Ascending aorta (tissue), 2 donors: Measurements from ENCODE around the gene MLX. TPM values are rescaled to one million over a fixed set of nuclear protein-coding genes. Genes with fewer than 3 reads are reported as not detected.

Source experiments
- DNase-seq, 2 donors: peaks; one replicate each; pipeline ENCODE4 v3.0.0-alpha.2; 2019; ENCODE audit warnings: low spot score in 2 of 2
- H3K27ac ChIP-seq, 2 donors: fragments of 200-600 bp; sonication (generic); one replicate each; pipeline ENCODE4 v1.5.1; 2016 to 2017; ENCODE audit warnings: mild to moderate bottlenecking in 1 of 2
- H3K27me3 ChIP-seq: fragments of 200-600 bp; sonication (generic); one replicate; pipeline ENCODE4 v1.5.1; 2017
- H3K36me3 ChIP-seq, 2 donors: fragments of 200-600 bp; sonication (generic); one replicate each; pipeline ENCODE4 v1.5.1; 2016
- H3K4me1 ChIP-seq, 2 donors: fragments of 200-600 bp; sonication (generic); one replicate each; pipeline ENCODE4 v1.5.1; 2016 to 2017; ENCODE audit warnings: mild to moderate bottlenecking in 1 of 2
- H3K4me3 ChIP-seq, 2 donors: fragments of 200-600 bp; sonication (generic); one replicate each; pipeline ENCODE4 v1.5.1; 2016 to 2017; ENCODE audit warnings: mild to moderate bottlenecking in 1 of 2
- H3K9me3 ChIP-seq, 2 donors: fragments of 200-600 bp; sonication (generic); one replicate each; pipeline ENCODE4 v1.5.1; 2016
- CTCF ChIP-seq, 3 experiments: fragments of 200-600 bp in 2 of 3; fragments of 450-650 bp in 1 of 3; sonication (generic) in 2 of 3; IDR thresholded peaks; one replicate each; pipeline ENCODE4 v1.5.1; 2016 to 2019; ENCODE audit warnings: antibody characterized with exemption in 3 of 3, mild to moderate bottlenecking in 1 of 3, moderate library complexity in 1 of 3
- intact Hi-C: fragments of 100-400 bp; cut with DNase I; formaldehyde crosslinking; loops from one replicate; pipeline ENCODE4 v1.15.1; 2023
- total RNA-seq: library from RNA; depleted of rRNA; stranded (reverse); fragments of >200 nt; gene quantifications from one replicate; pipeline ENCODE4 v1.1.0, GENCODE V29; 2016

Gene MLX
- total RNA-seq, 1 donor from 2014 or later = 15.8 TPM

DNA sequence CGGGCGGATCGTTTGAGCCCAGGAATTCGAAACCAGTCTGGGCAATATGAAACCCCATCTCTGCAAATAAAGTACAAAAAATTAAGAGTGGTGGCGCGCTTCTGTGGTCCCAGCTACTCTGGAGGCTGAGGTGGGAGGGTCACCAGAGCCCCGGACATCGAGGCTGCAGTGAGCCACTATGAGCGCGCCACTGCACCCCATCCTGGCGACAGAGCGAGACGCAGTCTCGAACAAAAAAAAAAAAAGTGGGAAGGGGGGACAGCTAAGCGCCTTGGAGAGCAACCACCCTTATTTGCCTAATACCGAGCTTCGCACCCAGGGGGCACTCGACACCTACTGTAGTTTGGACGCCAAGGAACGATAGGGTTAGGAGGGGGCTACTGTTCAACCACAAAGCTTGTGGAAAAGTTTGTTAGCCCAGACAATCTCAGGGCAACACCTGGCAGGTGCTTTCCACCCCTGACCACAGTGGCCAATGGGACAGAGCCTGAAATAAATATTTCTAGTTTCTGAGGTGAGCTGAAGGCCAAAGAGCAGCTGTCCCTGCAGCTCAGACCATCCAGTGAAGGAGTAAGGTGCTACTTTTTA, 11.5 kb downstream of the MLX start:
- intact Hi-C loops = loop anchor here (1.0 to 10.0 kb wide), 3 partner anchors 101 to 246 kb away; partner anchors contain the start of gene BECN1
- TF ChIP-seq CTCF (IDR thresholded peaks at IDR 0.05) = peak; percentile 44 to 82 (median 62)
- Histone ChIP-seq H3K4me3 (peak overlapping the region; percentile 68 to 76), H3K9me3 (no peaks in the 10 kb centered on the region), H3K4me1 (peaks cover 5 to 12% of the 10 kb centered on the region in 2 donors), H3K36me3 (peaks cover 35 to 53% of the 10 kb centered on the region in 2 donors), H3K27ac (peak overlapping the region; percentile 78 to 83), H3K27me3 (no peaks in the 10 kb centered on the region)
- peak in 1 of 2 donors; percentile 88 for DNase-seq

GRCh38 chr17:42579794-42580551, 13.1 kb downstream of the MLX start:
- no peak for TF ChIP-seq CTCF (IDR thresholded peaks at IDR 0.05)
- no peak for DNase-seq
- Histone ChIP-seq H3K27ac (no peak overlapping the region), H3K4me3 (no peak overlapping the region), H3K4me1 (peaks cover 5 to 12% of the 10 kb centered on the region in 2 donors), H3K27me3 (no peaks in the 10 kb centered on the region), H3K36me3 (peaks cover 42 to 55% of the 10 kb centered on the region in 2 donors), H3K9me3 (no peaks in the 10 kb centered on the region)
- intact Hi-C loops = loop anchor here (10.0 kb wide), 1 partner anchor 245 kb away; the partner anchor contains the start of gene BECN1

- Histone ChIP-seq H3K27me3 (no peaks in the 10 kb centered on the region), H3K4me3 (no peak overlapping the region), H3K4me1 (peaks cover 5 to 12% of the 10 kb centered on the region in 2 donors), H3K36me3 (peaks cover 52 to 72% of the 10 kb centered on the region in 2 donors), H3K27ac (no peak overlapping the region), H3K9me3 (no peaks in the 10 kb centered on the region)
- intact Hi-C loops = no loop called here
- DNase-seq = no peak
- TF ChIP-seq CTCF (IDR thresholded peaks at IDR 0.05) = no peak
Observed at GRCh38 chr17:42581744-42582270, 14.9 kb downstream of the MLX start.

DNA sequence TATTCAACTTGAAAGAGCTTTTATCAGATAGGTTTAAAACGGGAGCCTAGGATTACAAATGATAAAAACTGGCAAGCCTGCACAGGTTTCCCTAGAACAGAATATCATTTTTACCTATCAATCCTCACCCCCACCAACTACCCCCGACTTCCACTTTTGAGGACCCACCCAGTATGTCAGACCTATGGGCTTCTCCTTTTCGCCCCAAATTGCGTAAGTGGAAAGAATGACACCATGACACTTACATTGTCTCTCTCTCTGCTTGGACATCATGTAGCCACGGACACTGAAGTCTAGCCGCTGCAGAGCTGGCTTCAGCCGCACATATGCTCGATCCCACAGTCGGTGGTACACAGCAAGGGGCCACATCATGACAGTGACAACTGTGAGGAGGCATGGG, 18.0 kb downstream of the MLX start:
- Histone ChIP-seq H3K36me3 (peaks cover 73 to 98% of the 10 kb centered on the region in 2 donors), H3K27ac (no peak overlapping the region), H3K27me3 (no peaks in the 10 kb centered on the region), H3K4me1 (no peaks in the 10 kb centered on the region), H3K9me3 (no peaks in the 10 kb centered on the region), H3K4me3 (no peak overlapping the region)
- no peak for DNase-seq
- intact Hi-C loops = no loop called here
- TF ChIP-seq CTCF (IDR thresholded peaks at IDR 0.05) = no peak

GRCh38 chr17:42585353-42585752, 18.5 kb downstream of the MLX start:
- intact Hi-C loops = no loop called here
- no peak overlapping the region for H3K27ac ChIP-seq
- H3K27me3 ChIP-seq = no peaks in the 10 kb centered on the region
- DNase-seq = no peak
- H3K9me3 ChIP-seq = no peaks in the 10 kb centered on the region
- H3K36me3 ChIP-seq = peaks cover 78 to 98% of the 10 kb centered on the region in 2 donors
- TF ChIP-seq CTCF (IDR thresholded peaks at IDR 0.05) = no peak
- no peak overlapping the region for H3K4me3 ChIP-seq
- H3K4me1 ChIP-seq = no peaks in the 10 kb centered on the region
